PC-3 (cell line): Measurements from ENCODE around the gene COL19A1.

Experiments used
- CTCF ChIP-seq: fragments of 300-600 bp; sonication (generic); conservative IDR thresholded peaks from 2 replicates; pipeline ENCODE4 v1.5.1; 2017; ENCODE audit warnings: antibody characterized with exemption, low read depth, mild to moderate bottlenecking, low read length
- EZH2 ChIP-seq: fragments of 300-600 bp; sonication (generic); IDR thresholded peaks from one replicate; pipeline ENCODE4 v1.6.1; 2017; ENCODE audit warnings: antibody characterized with exemption, mild to moderate bottlenecking, low read length; ENCODE audit not compliant: unreplicated experiment
- EZH2phosphoT487 ChIP-seq: fragments of 300-600 bp; sonication (generic); IDR thresholded peaks from 2 replicates; pipeline ENCODE4 v1.6.1; 2018; ENCODE audit warnings: mild to moderate bottlenecking, antibody characterized with exemption, low read length, borderline replicate concordance

- TF ChIP-seq CTCF (no peak), EZH2 (no peak), EZH2phosphoT487 (no peak)
Observed at GRCh38 chr6:70196531-70196930, 330.2 kb downstream of the COL19A1 start.
